ENCODE measurements around the gene SLC16A10.

Gene SLC16A10

DNA sequence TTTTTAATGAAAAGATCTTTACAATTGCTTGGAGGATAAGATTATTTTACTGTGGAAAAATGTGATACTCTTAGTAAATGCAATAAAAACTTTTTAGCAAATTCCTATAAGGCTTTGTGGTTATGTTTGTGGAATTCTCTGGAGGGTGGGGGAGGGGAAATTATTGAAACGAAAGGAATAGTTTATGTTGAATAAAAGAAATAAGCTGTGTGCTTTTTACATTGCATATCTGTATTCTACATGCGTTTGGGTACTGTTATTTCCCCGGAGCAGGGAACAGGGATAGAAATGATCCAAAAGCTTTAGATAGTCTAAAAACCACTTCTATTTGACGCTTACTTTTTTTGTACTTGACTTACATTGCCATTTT, 143.8 kb downstream of the SLC16A10 start:
- H3K4me1 ChIP-seq (ENCODE audit: low read length) = no peaks in the 10 kb centered on the region
- H3K27me3 ChIP-seq (ENCODE audit: low read depth, low read length) = no peaks in the 10 kb centered on the region
- no peak overlapping the region for H3K9ac ChIP-seq (ENCODE audit: low read length)
- H3K4me2 ChIP-seq (ENCODE audit: low read length) = no peak overlapping the region
- H3K27ac ChIP-seq (ENCODE audit: low read length) = no peak overlapping the region
- TF ChIP-seq EZH2phosphoT487 (IDR thresholded peaks at IDR 0.05; ENCODE audit: low read depth) (no peak), CTCF (IDR thresholded peaks at IDR 0.05; ENCODE audit: low read depth, low read length) (no peak)
- no peaks in the 10 kb centered on the region for H4K20me1 ChIP-seq (ENCODE audit: insufficient read depth, low read length)
- no peak overlapping the region for H2AFZ ChIP-seq (ENCODE audit: low read depth, low read length)
- no peaks in the 10 kb centered on the region for H3K9me3 ChIP-seq (ENCODE audit: insufficient read depth, low read length)
- H3K79me2 ChIP-seq (ENCODE audit: low read length) = no peaks in the 10 kb centered on the region
- no peak overlapping the region for H3K4me3 ChIP-seq (ENCODE audit: low read length)
- H3K36me3 ChIP-seq (replicated peaks; ENCODE audit: low read depth, low read length) = no peaks in the 10 kb centered on the region

- H3K27ac ChIP-seq (ENCODE audit: low read length) = no peak overlapping the region
Measured at GRCh38 chr6:111237852-111238251, 150.5 kb downstream of the SLC16A10 start.

GRCh38 chr6:111238464-111239119, 151.3 kb downstream of the SLC16A10 start:
- no peak overlapping the region for H2AFZ ChIP-seq (ENCODE audit: low read depth, low read length)
- no peak overlapping the region for H3K27ac ChIP-seq (ENCODE audit: low read length)

More at GRCh38 chr6:111237852-111238251, 150.5 kb downstream of the SLC16A10 start:
- Histone ChIP-seq H3K9ac (ENCODE audit: low read length) (no peak overlapping the region), H3K36me3 (replicated peaks; ENCODE audit: low read depth, low read length) (no peaks in the 10 kb centered on the region), H3K4me1 (ENCODE audit: low read length) (peaks cover 6% of the 10 kb centered on the region), H3K27me3 (ENCODE audit: low read depth, low read length) (no peaks in the 10 kb centered on the region), H4K20me1 (ENCODE audit: insufficient read depth, low read length) (no peaks in the 10 kb centered on the region), H2AFZ (ENCODE audit: low read depth, low read length) (no peak overlapping the region), H3K79me2 (ENCODE audit: low read length) (no peaks in the 10 kb centered on the region), H3K4me3 (ENCODE audit: low read length) (no peak overlapping the region), H3K9me3 (ENCODE audit: insufficient read depth, low read length) (no peaks in the 10 kb centered on the region), H3K4me2 (ENCODE audit: low read length) (no peak overlapping the region)
- TF ChIP-seq EZH2phosphoT487 (IDR thresholded peaks at IDR 0.05; ENCODE audit: low read depth) (no peak), CTCF (IDR thresholded peaks at IDR 0.05; ENCODE audit: low read depth, low read length) (no peak)

DNA sequence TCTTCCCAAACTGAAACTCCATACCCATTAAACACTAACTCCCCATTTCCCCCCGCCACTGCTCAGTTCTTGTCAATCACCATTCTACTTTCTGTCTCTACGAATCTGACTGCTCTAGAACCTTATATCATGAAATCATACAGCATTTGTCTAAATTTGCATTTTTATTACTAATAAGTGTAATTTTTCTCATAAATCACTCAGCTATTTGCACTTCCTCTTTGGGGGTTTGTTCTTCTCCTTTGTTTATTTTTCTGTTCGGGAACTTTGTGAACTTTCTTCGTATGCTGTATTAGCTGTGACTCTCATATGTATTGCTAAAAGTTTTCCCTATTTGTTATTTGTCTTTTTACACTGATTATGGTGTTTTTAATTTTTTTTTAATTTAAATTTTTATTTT, 152.2 kb downstream of the SLC16A10 start:
- Histone ChIP-seq H3K4me1 (ENCODE audit: low read length) (peaks cover 6% of the 10 kb centered on the region), H3K9me3 (ENCODE audit: insufficient read depth, low read length) (no peaks in the 10 kb centered on the region), H2AFZ (ENCODE audit: low read depth, low read length) (no peak overlapping the region), H3K36me3 (replicated peaks; ENCODE audit: low read depth, low read length) (no peaks in the 10 kb centered on the region), H4K20me1 (ENCODE audit: insufficient read depth, low read length) (no peaks in the 10 kb centered on the region), H3K4me2 (ENCODE audit: low read length) (peak overlapping the region; percentile 33), H3K27me3 (ENCODE audit: low read depth, low read length) (0 out of 2 replicates have a peak, but pooled peaks cover 1% of the 10 kb centered on the region), H3K4me3 (ENCODE audit: low read length) (peak overlapping the region; percentile 13; the same call in 1 of the 2 replicates), H3K79me2 (ENCODE audit: low read length) (no peaks in the 10 kb centered on the region), H3K27ac (ENCODE audit: low read length) (no peak overlapping the region), H3K9ac (ENCODE audit: low read length) (no peak overlapping the region)
- TF ChIP-seq CTCF (IDR thresholded peaks at IDR 0.05; ENCODE audit: low read depth, low read length) (no peak), EZH2phosphoT487 (IDR thresholded peaks at IDR 0.05; ENCODE audit: low read depth) (no peak)

More at GRCh38 chr6:111238464-111239119, 151.3 kb downstream of the SLC16A10 start:
- no peak overlapping the region for H3K4me3 ChIP-seq (ENCODE audit: low read length)
- no peak overlapping the region for H3K4me2 ChIP-seq (ENCODE audit: low read length)
- H3K27me3 ChIP-seq (ENCODE audit: low read depth, low read length) = no peaks in the 10 kb centered on the region
- no peak overlapping the region for H3K9ac ChIP-seq (ENCODE audit: low read length)
- H3K4me1 ChIP-seq (ENCODE audit: low read length) = peaks cover 6% of the 10 kb centered on the region
- H3K9me3 ChIP-seq (ENCODE audit: insufficient read depth, low read length) = no peaks in the 10 kb centered on the region
- H3K79me2 ChIP-seq (ENCODE audit: low read length) = no peaks in the 10 kb centered on the region
- no peaks in the 10 kb centered on the region for H3K36me3 ChIP-seq (replicated peaks; ENCODE audit: low read depth, low read length)
- TF ChIP-seq CTCF (IDR thresholded peaks at IDR 0.05; ENCODE audit: low read depth, low read length) (no peak), EZH2phosphoT487 (IDR thresholded peaks at IDR 0.05; ENCODE audit: low read depth) (no peak)
- no peaks in the 10 kb centered on the region for H4K20me1 ChIP-seq (ENCODE audit: insufficient read depth, low read length)
